Neural crest cell (in vitro differentiated cells): Measurements from ENCODE around the gene A4GNT. TPM values are rescaled to one million over a fixed set of nuclear protein-coding genes. Genes with fewer than 3 reads are reported as not detected.

Source experiments
- DNase-seq: peaks from one replicate; pipeline ENCODE4 v3.0.0; 2021; ENCODE audit warnings: low read depth, mixed read lengths, low spot score
- H3K27ac Mint-ChIP-seq: one replicate; pipeline ENCODE4 v1.8.0; 2021; ENCODE audit warnings: mild to moderate bottlenecking, mixed read lengths; ENCODE audit not compliant: unreplicated experiment
- H3K27me3 Mint-ChIP-seq: 2 replicates; pipeline ENCODE4 v1.8.0; 2021; ENCODE audit warnings: low read depth, mild to moderate bottlenecking, mixed read lengths
- H3K36me3 Mint-ChIP-seq: 2 replicates; pipeline ENCODE4 v1.8.0; 2021; ENCODE audit warnings: low read depth, mild to moderate bottlenecking, mixed read lengths
- H3K4me1 Mint-ChIP-seq: 2 replicates; pipeline ENCODE4 v1.8.0; 2021; ENCODE audit warnings: mixed read lengths
- H3K4me3 Mint-ChIP-seq: one replicate; pipeline ENCODE4 v1.8.0; 2021; ENCODE audit warnings: mild to moderate bottlenecking, mixed read lengths
- H3K9me3 Mint-ChIP-seq: 2 replicates; pipeline ENCODE4 v1.8.0; 2021; ENCODE audit warnings: mixed read lengths
- total RNA-seq: library from RNA; stranded (reverse); gene quantifications from 2 replicates; pipeline ENCODE4 v1.2.1, GENCODE V29; 2021
- TF ChIP-seq, protein P1 (sequence below): fragments of 200-600 bp; sonication (generic); conservative IDR thresholded peaks from 2 replicates; pipeline ENCODE4 v1.5.0; 2021; ENCODE audit warnings: antibody characterized with exemption, mild to moderate bottlenecking

A4GNT gene
- total RNA-seq, 1 donor from 2014 or later = not detected

DNA sequence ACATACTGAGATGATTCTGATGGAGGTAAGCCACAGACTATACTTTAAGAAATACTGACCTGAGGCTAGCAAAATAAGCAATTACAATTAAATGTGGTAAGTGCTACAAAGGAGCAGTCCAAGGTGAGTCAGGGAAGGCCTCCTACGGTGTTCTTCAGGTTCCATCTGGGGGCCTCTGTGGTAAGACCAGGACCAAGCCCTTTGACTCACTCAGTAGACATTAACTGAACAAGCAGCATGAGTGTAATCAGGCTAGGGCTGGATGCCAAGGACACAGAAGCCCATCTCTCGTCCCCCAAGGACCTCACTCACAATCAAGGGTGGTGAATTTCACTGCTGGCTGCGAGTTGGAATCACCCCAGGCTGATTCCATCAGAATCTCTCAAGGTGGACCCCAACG is 54.1 kb downstream of the A4GNT start:
- Mint-ChIP-seq H3K4me1 (no peaks in the 10 kb centered on the region), H3K27ac (no peak overlapping the region), H3K27me3 (no peaks in the 10 kb centered on the region), H3K9me3 (no peaks in the 10 kb centered on the region), H3K36me3 (peaks cover 41% of the 10 kb centered on the region), H3K4me3 (no peak overlapping the region)
- TF ChIP-seq, protein P1, sequence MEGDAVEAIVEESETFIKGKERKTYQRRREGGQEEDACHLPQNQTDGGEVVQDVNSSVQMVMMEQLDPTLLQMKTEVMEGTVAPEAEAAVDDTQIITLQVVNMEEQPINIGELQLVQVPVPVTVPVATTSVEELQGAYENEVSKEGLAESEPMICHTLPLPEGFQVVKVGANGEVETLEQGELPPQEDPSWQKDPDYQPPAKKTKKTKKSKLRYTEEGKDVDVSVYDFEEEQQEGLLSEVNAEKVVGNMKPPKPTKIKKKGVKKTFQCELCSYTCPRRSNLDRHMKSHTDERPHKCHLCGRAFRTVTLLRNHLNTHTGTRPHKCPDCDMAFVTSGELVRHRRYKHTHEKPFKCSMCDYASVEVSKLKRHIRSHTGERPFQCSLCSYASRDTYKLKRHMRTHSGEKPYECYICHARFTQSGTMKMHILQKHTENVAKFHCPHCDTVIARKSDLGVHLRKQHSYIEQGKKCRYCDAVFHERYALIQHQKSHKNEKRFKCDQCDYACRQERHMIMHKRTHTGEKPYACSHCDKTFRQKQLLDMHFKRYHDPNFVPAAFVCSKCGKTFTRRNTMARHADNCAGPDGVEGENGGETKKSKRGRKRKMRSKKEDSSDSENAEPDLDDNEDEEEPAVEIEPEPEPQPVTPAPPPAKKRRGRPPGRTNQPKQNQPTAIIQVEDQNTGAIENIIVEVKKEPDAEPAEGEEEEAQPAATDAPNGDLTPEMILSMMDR = no peak
- DNase-seq = no peak

Other genes with a start within 250 kb of the A4GNT start
- not detected in 2 replicates for gene CLDN18, start 122.2 kb downstream of the A4GNT start, total RNA-seq
- gene DZIP1L, start 16.8 kb downstream of the A4GNT start, total RNA-seq = 26.6 and 28.1 TPM in 2 replicates
- 23.0 and 25.6 TPM in 2 replicates for gene DBR1, start 42.5 kb upstream of the A4GNT start, total RNA-seq
- gene ARMC8, start 54.9 kb upstream of the A4GNT start, total RNA-seq = 40.0 and 50.7 TPM in 2 replicates
- 0.79 TPM in 1 of 2 replicates, not detected in the other for gene NME9, start 197.5 kb upstream of the A4GNT start, total RNA-seq
- gene MRAS, start 216.2 kb upstream of the A4GNT start, total RNA-seq = 24.7 and 27.0 TPM in 2 replicates